Measurements from ENCODE around the gene ELOVL7.
"Not testable (repeated sequence)": the region's sequence is repeated elsewhere in the genome, so short reads cannot be mapped to it uniquely, and the experiment has no call there.

The ELOVL7 gene

DNA sequence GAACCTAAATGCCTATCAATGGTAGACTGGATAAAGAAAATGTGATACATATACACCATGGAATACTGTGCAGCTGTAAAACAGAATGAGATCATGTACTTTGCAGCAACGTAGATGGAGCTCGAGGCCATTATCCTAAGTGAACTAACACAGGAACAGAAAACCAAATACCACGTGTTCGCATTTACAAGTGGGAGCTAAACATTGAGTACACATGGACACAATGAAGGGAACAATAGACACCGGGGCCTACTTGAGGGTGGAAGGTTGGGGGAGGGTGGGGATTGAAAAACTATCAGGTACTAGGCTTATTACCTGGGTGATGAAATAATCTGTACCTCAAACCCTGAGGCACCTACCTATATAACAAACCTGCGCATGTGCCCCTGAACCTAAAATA, 121.7 kb downstream of the ELOVL7 start:
- Histone ChIP-seq H3K4me1 (ENCODE audit: control insufficient read depth, insufficient read depth, low read length) (no peaks in the 10 kb centered on the region), H3K36me3 (ENCODE audit: control insufficient read depth, insufficient read depth, low read length) (no peaks in the 10 kb centered on the region), H3K9me3 (ENCODE audit: control insufficient read depth, low read length) (no peaks in the 10 kb centered on the region), H3K9ac (ENCODE audit: low read length) (no peak overlapping the region), H3K4me3 (ENCODE audit: low read length) (no peak overlapping the region), H3K27me3 (ENCODE audit: control insufficient read depth, insufficient read depth, low read length) (no peaks in the 10 kb centered on the region)

DNA sequence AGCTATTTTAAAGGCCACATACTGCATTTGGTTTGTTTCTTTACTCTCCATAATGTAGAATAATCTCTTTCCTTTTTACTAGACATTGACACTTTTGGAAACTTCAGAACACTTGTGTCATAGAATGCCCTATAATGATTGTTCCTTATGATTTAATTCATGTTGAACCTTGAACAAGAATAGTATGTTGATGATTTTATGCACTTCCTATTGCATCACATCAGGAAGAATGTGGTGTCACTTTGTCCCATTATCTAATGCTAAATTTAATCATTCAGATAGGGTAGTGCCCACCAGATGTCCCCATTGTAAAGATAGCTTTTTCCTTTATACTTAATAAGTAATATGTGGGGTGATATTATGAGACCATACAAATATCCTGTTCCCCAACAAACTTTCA, 124.7 kb downstream of the ELOVL7 start:
- H3K4me1 ChIP-seq (ENCODE audit: control insufficient read depth, insufficient read depth, low read length) = no peaks in the 10 kb centered on the region

DNA sequence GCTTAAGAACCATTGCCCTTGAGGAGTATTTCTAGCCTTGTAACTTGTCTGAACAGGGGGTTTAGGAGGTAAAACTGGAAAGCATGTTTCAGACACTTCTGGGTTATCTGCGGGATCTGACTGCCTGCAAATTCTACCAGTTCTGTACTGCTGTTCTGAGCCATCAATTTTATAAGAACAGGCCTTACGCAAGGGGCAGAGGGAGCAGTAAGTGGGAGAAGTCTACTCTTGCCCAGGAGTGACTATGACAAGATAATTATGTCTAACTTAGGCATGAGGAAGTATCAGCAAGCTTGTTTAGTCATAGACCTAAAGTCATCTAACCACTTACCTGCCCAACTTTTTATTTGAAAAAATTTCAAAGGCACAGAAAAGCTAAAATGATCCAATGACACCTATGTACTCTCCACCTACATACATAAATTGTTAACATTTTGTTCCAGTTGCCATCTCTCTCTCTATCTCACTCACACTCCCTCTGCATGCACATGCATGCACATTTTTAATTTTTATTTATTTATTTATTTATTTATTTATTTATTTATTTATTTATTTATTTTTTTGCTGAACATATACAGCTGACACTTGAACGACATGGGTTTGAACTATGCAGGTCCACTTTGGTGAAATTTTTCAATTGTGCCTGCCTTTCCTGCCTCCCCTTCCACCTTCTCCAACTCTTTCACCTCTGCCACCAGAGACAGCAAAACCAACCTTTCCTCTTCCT, 125.7 kb downstream of the ELOVL7 start:
- H3K9me3 ChIP-seq (ENCODE audit: control insufficient read depth, low read length) = no peaks in the 10 kb centered on the region
- H3K27me3 ChIP-seq (ENCODE audit: control insufficient read depth, insufficient read depth, low read length) = no peaks in the 10 kb centered on the region
- no peak overlapping the region for H3K4me3 ChIP-seq (ENCODE audit: low read length)
- H3K4me1 ChIP-seq (ENCODE audit: control insufficient read depth, insufficient read depth, low read length) = no peaks in the 10 kb centered on the region
- no peak overlapping the region for H3K9ac ChIP-seq (ENCODE audit: low read length)
- no peaks in the 10 kb centered on the region for H3K36me3 ChIP-seq (ENCODE audit: control insufficient read depth, insufficient read depth, low read length)

More for the DNA sequence above, 124.7 kb downstream of the ELOVL7 start:
- H3K27me3 ChIP-seq (ENCODE audit: control insufficient read depth, insufficient read depth, low read length) = no peaks in the 10 kb centered on the region
- no peaks in the 10 kb centered on the region for H3K9me3 ChIP-seq (ENCODE audit: control insufficient read depth, low read length)
- H3K36me3 ChIP-seq (ENCODE audit: control insufficient read depth, insufficient read depth, low read length) = no peaks in the 10 kb centered on the region
- no peak overlapping the region for H3K9ac ChIP-seq (ENCODE audit: low read length)
- H3K4me3 ChIP-seq (ENCODE audit: low read length) = no peak overlapping the region

DNA sequence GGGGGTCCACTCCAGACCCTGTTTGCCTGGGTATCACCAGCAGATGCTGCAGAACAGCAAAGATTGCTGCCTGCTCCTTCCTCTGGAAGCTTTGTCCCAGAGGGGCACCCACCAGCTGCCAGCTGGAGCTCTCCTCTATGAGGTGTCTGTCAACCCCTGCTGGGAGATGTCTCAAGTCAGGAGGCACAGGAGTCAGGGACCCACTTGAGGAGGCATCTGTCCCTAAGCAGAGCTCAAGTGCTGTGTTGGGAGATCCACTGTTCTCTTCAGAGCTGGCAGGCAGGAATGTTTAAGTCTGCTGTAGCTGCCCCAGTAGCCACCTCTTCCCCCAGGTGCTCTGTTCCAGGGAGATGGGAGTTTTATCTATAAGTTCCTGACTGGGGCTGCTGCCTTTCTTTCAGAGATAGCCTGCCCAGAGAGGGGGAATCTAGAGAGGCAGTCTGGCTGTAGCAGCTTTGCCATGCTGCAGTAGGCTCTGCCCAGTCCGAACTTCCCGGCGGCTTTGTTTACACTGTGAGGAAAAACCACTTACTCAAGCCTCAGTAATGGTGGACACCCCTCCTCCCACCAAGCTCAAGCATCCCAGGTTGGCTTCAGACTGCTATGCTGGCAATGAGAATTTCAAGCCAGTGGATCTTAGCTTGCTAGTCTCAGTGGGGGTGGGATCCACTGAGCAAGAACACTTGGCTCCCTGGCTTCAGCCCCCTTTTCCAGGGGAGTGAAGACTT, 128.7 kb downstream of the ELOVL7 start:
- H3K4me1 ChIP-seq (ENCODE audit: control insufficient read depth, insufficient read depth, low read length); H3K9me3 ChIP-seq (ENCODE audit: control insufficient read depth, low read length); H3K27me3 ChIP-seq (ENCODE audit: control insufficient read depth, insufficient read depth, low read length); H3K9ac ChIP-seq (ENCODE audit: low read length); H3K4me3 ChIP-seq (ENCODE audit: low read length); H3K36me3 ChIP-seq (ENCODE audit: control insufficient read depth, insufficient read depth, low read length): not testable (repeated sequence)

DNA sequence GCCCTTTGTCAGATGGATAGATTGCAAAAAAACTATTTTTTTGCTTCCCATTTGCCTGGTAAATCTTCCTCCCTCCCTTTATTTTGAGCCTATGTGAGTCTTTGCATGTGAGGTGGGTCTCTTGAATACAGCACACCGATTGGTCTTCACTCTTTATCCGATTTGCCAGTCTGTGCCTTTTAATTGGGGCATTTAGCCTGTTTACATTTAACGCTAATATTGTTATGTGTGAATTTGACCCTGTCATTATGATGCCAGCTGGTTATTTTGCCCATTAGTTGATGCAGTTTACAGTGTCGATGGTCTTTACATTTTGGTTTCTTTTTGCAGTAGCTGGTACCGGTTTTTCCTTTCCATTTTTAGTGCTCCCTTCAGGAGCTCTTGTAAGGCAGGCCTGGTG, 131.1 kb downstream of the ELOVL7 start:
- Histone ChIP-seq H3K9ac (ENCODE audit: low read length) (no peak overlapping the region), H3K27me3 (ENCODE audit: control insufficient read depth, insufficient read depth, low read length) (no peaks in the 10 kb centered on the region), H3K9me3 (ENCODE audit: control insufficient read depth, low read length) (no peaks in the 10 kb centered on the region), H3K36me3 (ENCODE audit: control insufficient read depth, insufficient read depth, low read length) (no peaks in the 10 kb centered on the region), H3K4me1 (ENCODE audit: control insufficient read depth, insufficient read depth, low read length) (no peaks in the 10 kb centered on the region), H3K4me3 (ENCODE audit: low read length) (no peak overlapping the region)

DNA sequence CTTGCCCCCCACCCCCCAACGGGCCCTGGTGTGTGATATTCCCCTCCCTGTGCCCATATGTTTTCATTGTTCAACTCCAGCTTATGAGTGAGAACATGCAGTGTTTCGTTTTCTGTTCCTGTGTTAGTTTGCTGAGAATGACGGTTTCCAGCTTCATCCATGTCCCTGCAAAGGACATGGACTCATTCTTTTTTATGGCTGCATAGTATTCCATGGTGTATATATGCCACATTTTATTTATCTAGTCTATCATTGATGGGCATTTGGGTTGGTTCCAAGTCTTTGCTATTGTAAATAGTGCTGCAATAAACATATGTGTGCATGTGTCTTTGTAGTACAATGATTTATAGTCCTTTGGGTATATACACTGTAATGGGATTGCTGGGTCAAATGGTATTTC, 132.2 kb downstream of the ELOVL7 start:
- H3K9me3 ChIP-seq (ENCODE audit: control insufficient read depth, low read length); H3K4me3 ChIP-seq (ENCODE audit: low read length); H3K4me1 ChIP-seq (ENCODE audit: control insufficient read depth, insufficient read depth, low read length); H3K27me3 ChIP-seq (ENCODE audit: control insufficient read depth, insufficient read depth, low read length); H3K9ac ChIP-seq (ENCODE audit: low read length); H3K36me3 ChIP-seq (ENCODE audit: control insufficient read depth, insufficient read depth, low read length): not testable (repeated sequence)

DNA sequence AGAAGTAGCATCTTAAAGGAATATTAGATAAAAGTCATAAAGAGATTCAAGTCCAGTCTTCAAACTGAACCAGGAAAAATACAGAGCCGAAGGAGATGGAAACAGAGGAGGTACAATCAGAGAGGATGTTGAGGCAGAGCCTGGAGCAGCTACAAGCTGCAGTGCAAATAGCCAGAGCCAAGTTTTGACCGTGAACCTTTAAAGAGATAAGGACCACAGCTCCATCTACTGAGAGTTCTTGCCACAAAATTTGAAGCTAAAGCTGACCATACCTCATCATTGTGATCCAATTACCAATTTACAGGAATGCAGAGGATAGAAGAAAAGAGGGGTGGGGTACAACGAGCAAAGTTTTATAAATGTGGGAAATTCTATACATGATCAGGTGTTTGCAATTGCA, 133.7 kb downstream of the ELOVL7 start:
- no peaks in the 10 kb centered on the region for H3K9me3 ChIP-seq (ENCODE audit: control insufficient read depth, low read length)
- no peak overlapping the region for H3K4me3 ChIP-seq (ENCODE audit: low read length)
- H3K27me3 ChIP-seq (ENCODE audit: control insufficient read depth, insufficient read depth, low read length) = no peaks in the 10 kb centered on the region
- no peak overlapping the region for H3K9ac ChIP-seq (ENCODE audit: low read length)
- no peaks in the 10 kb centered on the region for H3K4me1 ChIP-seq (ENCODE audit: control insufficient read depth, insufficient read depth, low read length)
- H3K36me3 ChIP-seq (ENCODE audit: control insufficient read depth, insufficient read depth, low read length) = no peaks in the 10 kb centered on the region

DNA sequence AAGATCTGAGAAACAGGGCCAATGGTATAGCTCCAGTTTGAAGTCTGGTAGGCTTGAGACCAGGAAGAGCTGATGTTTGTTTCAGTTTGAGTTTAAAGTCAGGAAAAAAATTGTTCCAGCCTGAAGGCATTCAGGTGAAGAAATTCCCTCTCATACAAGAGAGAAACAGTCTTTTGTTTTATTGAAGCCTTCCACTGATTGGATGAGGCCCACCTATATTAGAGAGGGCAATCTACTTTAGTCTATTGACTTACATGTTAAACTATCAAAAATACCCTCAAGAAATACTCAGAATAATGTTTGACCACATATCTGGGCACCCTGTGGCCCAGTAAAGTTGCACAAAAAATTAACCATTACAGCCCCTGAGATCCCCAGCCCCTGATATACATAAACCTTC, 138.9 kb downstream of the ELOVL7 start:
- Histone ChIP-seq H3K9ac (ENCODE audit: low read length) (no peak overlapping the region), H3K36me3 (ENCODE audit: control insufficient read depth, insufficient read depth, low read length) (no peaks in the 10 kb centered on the region), H3K9me3 (ENCODE audit: control insufficient read depth, low read length) (no peaks in the 10 kb centered on the region), H3K4me3 (ENCODE audit: low read length) (no peak overlapping the region), H3K27me3 (ENCODE audit: control insufficient read depth, insufficient read depth, low read length) (no peaks in the 10 kb centered on the region), H3K4me1 (ENCODE audit: control insufficient read depth, insufficient read depth, low read length) (peaks cover 6% of the 10 kb centered on the region)

DNA sequence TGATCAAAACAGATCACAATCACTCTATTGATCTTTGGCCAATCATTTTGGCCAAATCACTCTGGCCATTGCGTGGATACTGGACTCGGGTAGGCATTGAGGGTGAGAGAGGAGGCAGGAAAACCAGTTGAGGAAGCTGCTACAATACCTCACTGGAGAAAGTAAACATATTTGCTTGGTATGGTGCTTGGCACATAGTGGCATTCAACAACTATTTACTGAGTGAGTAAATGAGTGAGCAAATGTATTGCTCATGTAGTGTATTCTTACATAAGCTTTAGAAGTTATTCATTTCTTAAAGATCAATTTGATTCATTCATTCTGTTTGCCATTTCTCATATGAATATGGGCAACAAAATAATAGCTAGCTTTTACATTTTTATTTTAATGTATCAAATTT, 140.1 kb downstream of the ELOVL7 start:
- peaks cover 6% of the 10 kb centered on the region for H3K4me1 ChIP-seq (ENCODE audit: control insufficient read depth, insufficient read depth, low read length)
- no peaks in the 10 kb centered on the region for H3K36me3 ChIP-seq (ENCODE audit: control insufficient read depth, insufficient read depth, low read length)
- no peak overlapping the region for H3K4me3 ChIP-seq (ENCODE audit: low read length)
- no peaks in the 10 kb centered on the region for H3K27me3 ChIP-seq (ENCODE audit: control insufficient read depth, insufficient read depth, low read length)
- no peaks in the 10 kb centered on the region for H3K9me3 ChIP-seq (ENCODE audit: control insufficient read depth, low read length)
- H3K9ac ChIP-seq (ENCODE audit: low read length) = no peak overlapping the region

All from mucosa of stomach (tissue), 1 donor.